Neural cell (in vitro differentiated cells): ENCODE results near the gene NAB2. TPM values are rescaled to one million over a fixed set of nuclear protein-coding genes. Genes with fewer than 3 reads are reported as not detected.

Source experiments
- H2AFZ ChIP-seq: fragments of 200-600, 300-800 bp; sonication (generic), shearing (Covaris generic); 2 replicates; pipeline ENCODE4 v1.6.0; 2014; ENCODE audit warnings: low read depth, mild to moderate bottlenecking, antibody characterized with exemption, low read length, moderate library complexity
- H3F3A ChIP-seq: fragments of 200-600 bp; shearing (Covaris generic); 2 replicates; pipeline ENCODE4 v1.6.1; 2016; ENCODE audit warnings: mild to moderate bottlenecking, moderate library complexity, mixed read lengths, antibody characterized with exemption, low read length; ENCODE audit not compliant: insufficient read depth, poor library complexity, severe bottlenecking
- H3K27ac ChIP-seq: fragments of 200-600, 300-800 bp; sonication (generic), shearing (Covaris generic); 2 replicates; pipeline ENCODE4 v1.5.1; 2014; ENCODE audit warnings: mild to moderate bottlenecking, low read length, moderate library complexity
- H3K27me3 ChIP-seq: fragments of 300-800, 200-600 bp; sonication (generic), shearing (Covaris generic); 2 replicates; pipeline ENCODE4 v1.6.0; 2014; ENCODE audit warnings: mild to moderate bottlenecking, low read depth, low read length, moderate library complexity; ENCODE audit not compliant: insufficient read depth
- H3K36me3 ChIP-seq: fragments of 300-800, 200-600 bp; sonication (generic), shearing (Covaris generic); 2 replicates; pipeline ENCODE4 v1.5.1; 2014; ENCODE audit warnings: mild to moderate bottlenecking, antibody characterized with exemption, low read length, moderate library complexity; ENCODE audit not compliant: insufficient read depth
- H3K4me2 ChIP-seq: fragments of 300-800, 200-600 bp; sonication (generic), shearing (Covaris generic); 2 replicates; pipeline ENCODE4 v1.6.0; 2014; ENCODE audit warnings: mild to moderate bottlenecking, low read length
- H3K4me3 ChIP-seq: fragments of 300-800, 200-600 bp; sonication (generic), shearing (Covaris generic); 2 replicates; pipeline ENCODE4 v1.5.1; 2014; ENCODE audit warnings: mild to moderate bottlenecking, low read length, moderate library complexity
- H3K79me2 ChIP-seq: fragments of 200-600 bp; shearing (Covaris generic); replicated peaks from 2 replicates; pipeline ENCODE4 v1.6.0; 2014; ENCODE audit warnings: mild to moderate bottlenecking, low read length, moderate library complexity; ENCODE audit not compliant: insufficient read depth
- H3K9ac ChIP-seq: fragments of 300-800, 200-600 bp; sonication (generic), shearing (Covaris generic); 2 replicates; pipeline ENCODE4 v1.6.1; 2016; ENCODE audit warnings: mild to moderate bottlenecking, low read length, mixed read lengths
- H3K9me2 ChIP-seq: fragments of 200-600 bp; shearing (Covaris generic); 2 replicates; pipeline ENCODE4 v1.6.1; 2016; ENCODE audit warnings: mild to moderate bottlenecking, low read length, mixed read lengths; ENCODE audit not compliant: insufficient read depth
- H3K9me3 ChIP-seq: fragments of 200-600, 300-800 bp; sonication (generic), shearing (Covaris generic); 2 replicates; pipeline ENCODE4 v1.6.1; 2016; ENCODE audit warnings: mild to moderate bottlenecking, mixed run types, low read length, moderate library complexity, mixed read lengths
- H4K20me1 ChIP-seq: fragments of 200-600 bp; shearing (Covaris generic); 2 replicates; pipeline ENCODE4 v1.6.1; 2016; ENCODE audit warnings: mild to moderate bottlenecking, mixed run types; ENCODE audit not compliant: insufficient read depth
- CTCF ChIP-seq: fragments of 450-650 bp; IDR thresholded peaks from 2 replicates; pipeline ENCODE4 v1.5.1; 2014; ENCODE audit warnings: antibody characterized with exemption, mild to moderate bottlenecking, moderate library complexity; ENCODE audit not compliant: poor library complexity, severe bottlenecking
- EP300 ChIP-seq: fragments of 450-650 bp; conservative IDR thresholded peaks from 2 replicates; pipeline ENCODE4 v1.6.1; 2014; ENCODE audit warnings: antibody characterized with exemption, mild to moderate bottlenecking, moderate library complexity; ENCODE audit not compliant: poor library complexity, severe bottlenecking
- EZH2 ChIP-seq: fragments of 200-600, 300-800 bp; shearing (Covaris generic), sonication (generic); IDR thresholded peaks from 2 replicates; pipeline ENCODE4 v1.6.1; 2014; ENCODE audit warnings: antibody characterized with exemption, low read length, borderline replicate concordance, mild to moderate bottlenecking; ENCODE audit not compliant: insufficient read depth, poor library complexity, severe bottlenecking
- MXI1 ChIP-seq: fragments of 450-650 bp; conservative IDR thresholded peaks from 2 replicates; pipeline ENCODE4 v1.6.1; 2014; ENCODE audit warnings: antibody characterized with exemption, mild to moderate bottlenecking; ENCODE audit not compliant: poor library complexity, severe bottlenecking
- POLR2AphosphoS5 ChIP-seq: IDR thresholded peaks from 2 replicates; pipeline ENCODE4 v1.6.1; 2012
- RAD21 ChIP-seq: fragments of 450-650 bp; conservative IDR thresholded peaks from 2 replicates; pipeline ENCODE4 v1.6.1; 2014; ENCODE audit warnings: antibody characterized with exemption, mild to moderate bottlenecking, moderate library complexity
- REST ChIP-seq: IDR thresholded peaks from 2 replicates; pipeline ENCODE4 v1.6.1; 2012; ENCODE audit warnings: borderline replicate concordance
- SMC3 ChIP-seq: fragments of 450-650 bp; conservative IDR thresholded peaks from 2 replicates; pipeline ENCODE4 v1.6.1; 2014; ENCODE audit warnings: antibody characterized with exemption, mild to moderate bottlenecking, moderate library complexity; ENCODE audit not compliant: poor library complexity
- TAF1 ChIP-seq: IDR thresholded peaks from 2 replicates; pipeline ENCODE4 v1.6.1; 2012; ENCODE audit warnings: low read depth
- polyA plus RNA-seq: library from polyadenylated mRNA; depleted of rRNA; stranded (reverse); fragments of >200 nt; gene quantifications from 2 replicates; pipeline ENCODE4 v1.2.3, GENCODE V29; 2014

The NAB2 gene
- polyA plus RNA-seq, 1 donor from 2014 or later: 15.6 TPM

- H3K27me3 ChIP-seq: no peaks in the 10 kb centered on the region
- H3K79me2 ChIP-seq: peaks cover 35% of the 10 kb centered on the region
- no peaks in the 10 kb centered on the region for H3K9me3 ChIP-seq
- no peak for TF ChIP-seq CTCF
- TF ChIP-seq EZH2: no peak
- TF ChIP-seq SMC3: no peak
- TF ChIP-seq EP300: no peak
- TF ChIP-seq MXI1: no peak
- TF ChIP-seq REST: no peak
- TF ChIP-seq POLR2AphosphoS5: no peak
- no peak for TF ChIP-seq RAD21
- TF ChIP-seq TAF1: no peak
- H3K27ac ChIP-seq: no peak overlapping the region
- H2AFZ ChIP-seq: no peak overlapping the region
- H3K4me3 ChIP-seq: no peak overlapping the region
- H4K20me1 ChIP-seq: peaks cover 21% of the 10 kb centered on the region
- H3K4me2 ChIP-seq: no peak overlapping the region
- H3K9ac ChIP-seq: no peak overlapping the region
- H3K9me2 ChIP-seq: no peaks in the 10 kb centered on the region
- no peaks in the 10 kb centered on the region for H3K36me3 ChIP-seq
- H3F3A ChIP-seq: no peaks in the 10 kb centered on the region
Measured at GRCh38 chr12:57133916-57134315, 45.0 kb downstream of the NAB2 start.

GRCh38 chr12:57134949-57135348, 46.0 kb downstream of the NAB2 start:
- Histone ChIP-seq H3K9ac (no peak overlapping the region), H4K20me1 (peaks cover 21% of the 10 kb centered on the region)

More at GRCh38 chr12:57134949-57135348, 46.0 kb downstream of the NAB2 start:
- Histone ChIP-seq H3K36me3 (peaks cover 8% of the 10 kb centered on the region), H3K27ac (no peak overlapping the region), H3K4me2 (no peak overlapping the region), H3K9me3 (no peaks in the 10 kb centered on the region), H2AFZ (no peak overlapping the region), H3K4me3 (no peak overlapping the region), H3K79me2 (peaks cover 25% of the 10 kb centered on the region), H3F3A (no peaks in the 10 kb centered on the region), H3K27me3 (no peaks in the 10 kb centered on the region), H3K9me2 (no peaks in the 10 kb centered on the region)
- TF ChIP-seq RAD21 (no peak), SMC3 (no peak), EZH2 (no peak), MXI1 (no peak), CTCF (no peak), TAF1 (no peak), POLR2AphosphoS5 (no peak), EP300 (no peak)
